Daoy (cell line): ENCODE measurements around the gene KDM1B. TPM values are rescaled to one million over a fixed set of nuclear protein-coding genes. Genes with fewer than 3 reads are reported as not detected.
A peak's percentile ranks its signal among the peaks of the same experiment; 100 is the strongest.
"Not testable (repeated sequence)": the region's sequence is repeated elsewhere in the genome, so short reads cannot be mapped to it uniquely, and the experiment has no call there.

Experiments
- DNase-seq: peaks from one replicate; pipeline ENCODE4 v3.0.0-alpha.2; 2015; ENCODE audit warnings: low read depth
- total RNA-seq: library from RNA; depleted of rRNA; stranded (reverse); fragments of >200 nt; shearing (Covaris generic); gene quantifications from 2 replicates; pipeline ENCODE4 v1.2.3, GENCODE V29; 2014

The KDM1B gene
- total RNA-seq, 1 experiment from 2014 or later, result 17.4 TPM

DNA sequence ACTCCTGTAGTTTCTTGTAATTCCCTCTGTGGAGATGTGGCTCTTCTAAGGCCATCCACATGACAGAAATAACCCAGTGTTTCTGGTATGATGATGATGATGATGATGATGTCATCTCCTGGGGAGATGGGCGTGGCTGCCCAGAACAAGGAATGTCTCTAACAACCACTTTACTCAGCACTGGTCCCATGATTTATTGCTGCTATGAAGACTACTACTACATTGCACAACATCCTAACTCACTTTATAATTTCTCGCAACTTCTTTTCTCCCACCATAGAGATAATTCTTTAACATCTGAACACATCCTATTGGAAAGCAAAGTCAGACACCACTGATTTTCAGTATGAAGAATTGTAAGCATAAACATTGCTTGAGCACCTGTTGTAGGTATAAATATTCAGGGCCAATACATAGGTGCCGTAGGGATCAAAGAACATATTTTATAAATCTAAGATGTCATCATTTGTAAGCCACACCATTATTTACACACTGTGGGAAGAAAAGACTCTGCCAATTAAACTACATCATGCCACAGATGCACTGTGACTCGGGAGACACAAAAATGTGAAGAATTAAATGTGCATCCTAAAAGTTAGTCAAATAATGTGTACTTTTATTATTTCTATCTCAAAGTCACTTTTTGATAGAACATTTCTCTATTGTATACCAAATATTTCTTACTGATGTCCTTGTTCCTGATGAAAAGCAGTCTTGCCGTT is 6.8 kb upstream of the KDM1B start:
- peak; percentile 77 for DNase-seq

DNA sequence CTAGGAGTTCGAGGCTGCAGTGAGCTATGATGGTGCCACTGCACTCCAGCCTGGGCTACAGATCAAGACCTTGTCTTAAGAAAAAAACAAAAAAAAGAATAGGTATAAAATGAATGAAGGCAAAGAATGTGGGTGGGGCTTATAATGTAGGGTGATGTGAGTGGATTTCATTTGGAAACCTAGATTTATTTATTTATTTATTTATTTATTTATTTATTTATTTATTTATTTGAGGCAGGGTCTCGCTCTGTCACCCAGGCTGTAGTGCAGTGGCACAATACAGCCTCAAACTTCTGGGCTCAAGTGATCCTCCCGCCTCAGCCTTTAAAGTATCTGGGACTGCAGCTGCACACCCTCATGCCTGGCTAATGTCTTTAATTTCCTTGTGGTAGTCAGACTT is 3.8 kb upstream of the KDM1B start:
- not testable (repeated sequence) for DNase-seq

DNA sequence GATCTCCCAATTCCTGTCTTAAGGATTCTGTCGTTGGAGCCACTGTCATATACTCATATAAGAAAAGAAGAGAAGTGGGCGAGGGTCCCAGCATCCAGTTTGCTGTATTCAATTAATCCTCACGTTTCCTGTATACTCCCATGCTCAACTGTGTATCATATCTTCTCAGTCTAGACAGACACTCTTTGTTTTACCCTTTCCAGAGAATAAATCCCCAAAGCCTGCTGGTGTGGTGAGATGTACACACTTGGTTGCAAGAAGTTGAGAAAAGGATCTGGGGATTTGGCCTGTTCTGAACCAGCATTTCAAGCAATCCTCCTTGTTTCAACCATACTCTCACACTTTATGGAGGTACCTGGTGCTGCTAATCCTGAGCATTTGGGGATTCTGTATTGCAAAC is 3.4 kb upstream of the KDM1B start:
- no peak for DNase-seq

DNA sequence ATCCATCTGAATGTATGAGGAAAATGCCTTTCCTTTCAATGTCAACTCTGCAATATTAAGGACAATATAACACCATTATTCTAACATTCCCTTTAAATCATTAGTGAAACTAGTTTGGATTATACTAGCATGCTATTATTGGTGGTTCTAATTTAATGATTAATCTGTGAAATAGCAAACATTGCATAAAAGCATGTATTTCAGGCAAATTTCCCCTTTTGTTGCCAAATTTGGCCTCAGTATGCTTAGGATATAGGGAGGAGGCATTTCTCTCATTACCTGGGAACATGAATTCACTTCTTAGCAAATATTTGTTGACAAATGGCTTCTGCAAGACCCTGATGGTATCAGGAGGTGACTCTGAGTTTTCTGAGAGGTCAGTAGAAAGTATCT is 1.9 kb upstream of the KDM1B start:
- DNase-seq, result no peak

DNA sequence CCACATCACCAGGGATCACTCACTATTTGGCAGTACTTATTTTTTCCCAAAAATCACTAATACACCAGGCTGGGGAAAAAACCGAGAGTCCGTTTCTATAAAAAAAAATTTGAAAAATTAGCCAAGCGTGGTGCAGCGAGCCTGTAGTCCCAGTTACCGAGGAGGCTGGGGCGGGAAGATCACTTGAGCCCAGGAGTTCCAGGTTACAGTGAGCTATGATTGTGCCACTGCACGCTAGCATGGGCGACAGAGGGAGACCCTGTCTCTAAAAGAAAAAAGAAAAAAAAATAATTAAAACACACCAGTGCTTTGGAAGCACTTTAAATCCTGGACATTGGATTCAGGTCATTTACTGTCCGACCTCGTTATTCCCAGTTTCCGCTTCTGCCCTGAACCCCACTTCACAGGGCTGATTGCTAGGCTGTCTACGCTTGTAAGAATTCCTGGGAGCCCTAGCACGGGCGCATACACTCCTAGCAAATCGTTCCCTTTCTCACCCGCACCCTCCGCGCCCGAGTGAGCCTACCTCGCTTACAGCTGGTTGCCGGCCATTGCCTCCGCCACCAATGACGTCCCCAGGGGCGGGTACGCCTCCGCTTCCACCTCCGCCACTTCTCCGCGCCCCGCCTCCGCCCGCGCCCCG is 594 bp upstream of the KDM1B start, which contains the start of gene TPMT:
TSS of gene TPMT (minus strand) at position 571 of the 643 bp plus-strand sequence. CDS start 5,950 bp downstream, outside the sequence.
- DNase-seq, result peak; percentile 31

DNA sequence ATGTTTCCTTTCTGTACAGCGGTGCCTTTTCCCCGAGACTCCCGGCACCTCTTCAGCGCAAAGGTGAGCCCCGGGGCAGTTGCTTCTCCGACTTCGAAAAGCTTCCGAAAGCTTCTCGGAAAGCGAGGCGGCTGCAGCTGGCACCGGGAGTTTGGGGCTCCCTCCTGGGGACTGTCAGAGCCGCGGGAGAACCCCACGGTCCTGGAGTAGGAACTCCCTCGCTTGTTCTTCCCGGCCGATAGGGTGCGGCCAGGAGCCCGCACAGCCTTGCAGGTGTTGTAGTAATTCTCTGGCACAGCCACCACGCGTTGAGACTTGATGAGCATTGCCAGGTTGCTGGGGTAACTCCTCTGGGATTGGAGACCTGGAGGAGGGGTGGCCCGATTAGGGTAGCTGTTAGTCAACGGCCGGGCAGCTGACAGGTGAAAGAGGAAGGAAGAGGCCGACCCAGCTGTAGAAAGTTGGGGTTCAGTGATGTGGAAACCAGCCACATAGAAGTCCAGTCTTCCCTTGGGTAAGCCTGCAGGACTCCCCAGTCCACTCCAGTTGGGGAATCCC is 721 bp downstream of the KDM1B start:
- peak; percentile 64 for DNase-seq

DNA sequence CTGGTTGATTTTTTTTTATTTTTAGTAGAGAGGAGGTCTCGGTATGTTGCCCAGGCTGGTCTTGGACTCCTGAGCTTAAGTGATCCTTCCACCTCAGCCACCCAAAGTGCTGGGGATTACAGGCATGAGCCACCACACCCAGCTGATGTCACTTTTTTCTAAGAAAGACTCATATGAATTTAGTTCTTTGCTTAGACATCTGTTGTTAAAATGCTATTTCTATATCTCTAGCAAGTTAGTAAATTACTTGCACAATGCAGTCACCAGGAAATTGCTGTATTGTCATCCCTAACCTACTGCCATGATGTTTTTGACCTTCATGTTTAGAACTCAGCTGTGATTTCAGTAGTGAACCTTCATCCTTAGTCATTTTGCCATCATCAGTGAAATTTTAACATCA is 5.7 kb downstream of the KDM1B start:
- no peak for DNase-seq

DNA sequence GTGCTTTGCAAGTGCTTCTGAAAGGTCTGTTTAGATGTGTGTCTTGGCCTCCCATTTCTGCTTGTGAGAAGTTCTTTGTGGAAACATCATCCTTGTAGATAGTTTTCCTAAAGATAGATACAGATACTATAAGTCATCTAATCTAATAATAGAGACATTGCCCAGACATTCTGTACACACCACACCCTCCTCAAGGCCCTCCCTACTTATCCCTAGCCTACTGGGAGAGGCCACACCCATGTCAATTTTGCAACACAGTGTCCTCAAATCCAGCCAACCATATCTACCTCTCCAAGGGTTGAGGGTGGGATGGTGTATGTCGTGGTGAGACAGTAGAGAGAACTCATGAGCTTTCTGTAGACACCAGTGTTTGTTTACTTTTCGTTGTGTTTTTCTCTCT is 6.2 kb downstream of the KDM1B start:
- DNase-seq, result no peak

DNA sequence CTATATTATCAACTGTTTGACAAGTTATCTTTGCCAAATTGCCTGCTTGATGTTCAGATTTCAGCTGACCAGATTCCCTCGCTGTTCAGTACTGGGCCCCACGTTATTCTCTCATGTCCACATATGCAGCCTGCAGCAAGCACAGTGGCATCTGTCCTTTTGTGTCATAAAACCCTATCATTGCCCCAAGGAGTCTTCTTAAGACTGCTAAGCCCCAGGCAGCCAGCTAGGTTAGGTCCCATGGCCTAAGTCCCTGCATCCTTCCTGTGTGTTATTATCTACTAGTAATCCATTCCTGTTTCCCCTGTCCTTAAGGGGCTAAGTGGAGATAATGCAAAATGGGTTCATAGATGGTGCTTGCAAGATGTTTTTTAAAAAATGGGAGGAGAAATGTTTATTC is 7.2 kb downstream of the KDM1B start:
- no peak for DNase-seq

DNA sequence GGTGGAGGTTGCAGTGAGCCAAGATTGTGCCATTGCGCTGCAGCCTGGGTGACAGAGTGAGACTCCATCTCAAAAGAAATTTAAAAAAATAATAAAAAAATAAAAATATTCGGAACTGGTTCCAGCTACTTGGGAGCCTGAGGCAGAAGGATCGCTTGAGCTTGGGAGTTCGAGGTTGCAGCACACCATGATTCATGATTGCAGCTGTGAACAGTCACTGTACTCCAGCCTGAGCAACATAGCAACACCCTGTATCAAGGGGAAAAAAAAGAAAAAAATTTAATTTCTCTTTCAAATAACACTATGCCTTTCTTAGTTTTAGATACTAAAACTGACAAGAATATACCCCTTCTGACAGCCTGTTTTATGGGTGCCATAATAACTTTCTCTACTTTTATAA is 10.5 kb downstream of the KDM1B start:
- DNase-seq, result no peak

DNA sequence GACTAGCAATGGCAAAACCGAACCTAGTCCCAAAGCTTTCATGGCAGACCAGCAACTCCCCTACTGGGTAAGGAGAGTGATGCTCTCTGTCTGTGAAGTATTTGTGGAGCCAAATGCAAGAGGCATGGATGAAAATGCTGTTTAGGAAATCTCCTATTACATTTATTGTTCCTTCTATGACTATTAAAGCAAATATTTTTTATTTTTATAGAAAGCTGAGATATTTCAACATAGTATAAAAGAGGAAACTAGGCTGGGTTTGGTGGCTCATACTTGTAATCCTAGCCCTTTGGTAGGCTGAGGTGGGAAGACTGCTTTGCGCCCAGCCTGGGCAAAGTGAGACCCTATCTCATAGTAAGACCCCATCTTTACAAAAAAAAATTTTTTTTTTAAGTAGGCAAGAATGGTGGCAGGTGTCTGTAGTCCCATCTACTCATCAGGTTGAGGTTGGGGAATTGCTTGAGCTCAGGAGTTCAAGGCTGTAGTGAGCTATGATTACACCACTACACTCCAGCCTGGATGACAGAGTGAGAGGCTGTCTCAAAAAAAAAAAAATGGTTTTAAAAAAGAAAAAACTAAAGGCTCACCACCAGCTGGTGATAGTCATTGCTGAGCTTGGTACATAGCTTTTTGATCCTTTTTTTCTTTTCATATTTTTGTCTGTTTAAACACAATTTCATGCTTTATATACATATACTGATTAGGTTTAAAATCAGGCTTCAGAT is 11.3 kb downstream of the KDM1B start:
- no peak for DNase-seq

DNA sequence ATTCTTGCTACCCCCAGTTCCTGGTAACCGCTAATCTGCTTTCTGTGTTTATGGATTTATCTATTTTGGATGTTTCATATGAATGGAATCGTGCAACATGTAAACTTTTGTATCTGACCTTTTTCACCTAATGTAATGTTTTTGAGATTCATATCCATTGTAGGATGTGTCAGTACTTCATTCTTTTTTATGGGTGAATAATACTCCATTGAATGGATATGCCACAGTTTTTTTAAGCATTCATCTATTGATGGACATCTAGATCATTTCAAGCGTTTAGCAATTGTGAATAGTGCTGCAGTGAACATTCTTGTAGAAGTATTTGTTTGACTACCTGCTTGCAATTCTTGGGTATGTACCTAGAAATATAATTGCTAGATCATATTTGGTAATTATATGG is 13.0 kb downstream of the KDM1B start:
- DNase-seq, result no peak

DNA sequence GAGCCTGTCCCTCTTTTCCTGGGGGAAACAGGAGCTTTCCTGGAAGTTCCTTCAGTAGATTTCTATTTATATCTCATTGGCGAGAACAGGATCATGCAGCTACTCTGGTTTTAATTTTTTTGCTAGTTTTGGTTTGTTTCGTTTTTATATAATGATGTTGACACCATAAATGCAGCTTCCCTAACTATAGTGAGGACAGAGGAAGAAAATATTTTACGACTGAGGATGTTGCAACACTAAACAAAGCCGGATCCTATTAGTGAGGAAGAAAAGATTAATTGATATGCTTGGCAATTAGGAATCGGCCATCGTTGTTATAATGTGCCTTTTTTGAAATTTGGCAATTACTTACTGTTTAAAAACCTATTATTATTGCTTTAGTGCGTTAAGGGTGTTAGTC is 16.6 kb downstream of the KDM1B start:
- DNase-seq, result no peak

DNA sequence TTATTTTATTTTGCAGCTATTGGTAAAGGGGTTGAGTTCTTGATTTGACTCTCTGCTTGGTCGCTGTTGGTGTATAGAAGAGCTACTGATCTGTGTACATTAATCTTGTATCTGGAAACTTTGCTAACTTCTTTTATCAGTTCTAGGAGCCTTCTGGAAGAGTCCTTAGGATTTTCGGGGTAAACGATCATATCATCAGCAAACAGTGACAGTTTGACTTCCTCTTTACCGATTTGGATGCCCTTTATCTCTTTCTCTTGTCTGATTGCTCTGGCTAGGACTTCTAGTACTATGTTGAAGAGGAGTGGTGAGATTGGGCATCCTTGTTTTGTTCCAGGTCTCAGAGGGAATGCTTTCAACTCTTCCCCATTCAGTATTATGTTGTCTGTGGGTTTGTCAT is 21.0 kb downstream of the KDM1B start:
- DNase-seq, result not testable (repeated sequence)

DNA sequence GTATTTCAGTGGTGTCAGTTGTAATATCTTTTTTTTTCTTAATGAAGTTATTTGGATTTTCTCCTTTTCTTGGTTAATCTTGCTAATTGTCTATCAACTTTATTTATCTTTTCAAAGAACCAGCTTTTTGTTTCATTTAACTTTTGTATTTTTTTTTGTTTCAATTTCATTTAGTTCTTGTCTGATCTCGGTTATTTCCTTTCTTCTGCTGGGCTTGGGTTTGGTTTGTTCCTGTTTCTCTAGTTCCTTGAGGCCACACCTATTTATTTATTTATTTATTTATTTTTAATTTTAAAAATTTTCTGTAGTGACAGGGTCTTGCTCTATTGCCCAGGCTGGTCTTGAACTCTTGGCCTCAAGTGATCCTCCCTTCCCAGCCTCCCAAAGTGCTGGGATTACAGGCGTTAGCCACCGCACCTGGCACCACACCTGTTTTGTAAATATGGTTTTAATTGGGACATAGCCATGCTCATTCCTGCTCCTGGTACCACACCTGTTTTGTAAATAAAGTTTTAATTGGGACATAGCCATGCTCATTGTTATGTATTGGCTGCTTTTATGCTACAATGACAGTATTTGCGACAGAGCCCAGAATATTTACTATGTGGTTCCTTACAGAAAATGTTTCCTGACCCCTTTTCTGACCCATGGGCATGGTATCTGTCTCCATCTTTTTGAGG is 22.2 kb downstream of the KDM1B start:
- DNase-seq, result no peak

DNA sequence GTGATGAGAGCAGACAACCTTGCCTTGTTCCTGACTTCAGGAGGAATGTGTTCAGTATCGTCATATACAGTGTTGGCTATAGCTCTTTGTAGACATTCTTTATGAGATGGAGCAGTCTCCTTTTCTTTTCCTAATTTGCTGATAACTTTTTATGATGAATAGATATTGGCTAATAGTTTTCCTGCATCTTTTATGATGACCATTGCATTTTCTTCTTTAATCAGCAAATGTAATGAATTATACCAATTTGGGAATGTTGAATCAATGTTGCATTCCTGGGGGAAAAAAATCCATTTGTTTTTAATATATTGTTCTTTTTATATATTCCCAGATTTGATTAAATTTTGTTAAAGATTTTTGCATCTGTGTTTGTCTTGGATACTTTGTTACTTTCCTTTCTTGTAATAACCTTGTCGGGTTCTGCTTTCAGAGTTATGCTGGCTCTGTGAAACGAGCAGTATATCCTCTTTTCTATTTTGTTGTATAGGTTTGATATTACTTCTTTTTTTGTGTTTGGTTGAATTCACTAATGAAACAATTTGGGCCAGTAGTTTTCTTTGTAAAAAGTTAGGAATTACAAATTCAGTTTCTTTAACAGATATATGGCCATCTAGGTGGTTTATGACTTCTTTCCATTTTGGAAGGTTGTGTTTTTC is 23.9 kb downstream of the KDM1B start:
- DNase-seq, result no peak

DNA sequence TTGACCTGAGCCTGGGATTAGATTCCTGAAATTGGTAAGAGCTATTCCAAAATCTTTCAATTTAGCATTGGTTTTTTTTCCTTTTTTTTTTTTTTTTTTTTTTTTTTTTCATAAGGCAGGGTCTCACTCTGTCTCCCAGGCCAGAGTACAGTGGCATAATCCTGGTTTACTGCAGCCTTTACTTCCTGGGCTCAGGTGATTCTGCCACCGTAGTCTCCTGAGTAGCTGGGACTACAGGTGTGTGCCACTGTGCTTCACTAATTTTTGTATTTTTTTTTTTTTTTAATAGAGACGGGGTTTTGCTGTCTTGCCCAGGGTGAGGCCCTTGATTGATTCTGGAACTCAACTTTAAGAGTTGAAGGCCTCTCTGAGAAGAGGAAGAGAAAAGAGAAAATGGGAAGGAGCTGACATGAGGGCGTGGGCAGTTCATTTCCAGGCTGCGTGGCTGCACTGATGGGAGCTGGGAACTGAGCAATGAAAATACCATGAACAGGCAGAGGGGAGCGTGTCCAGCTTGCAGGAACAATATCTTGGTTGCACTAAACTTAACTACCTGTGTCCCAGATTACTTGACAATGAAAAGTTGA is 24.6 kb downstream of the KDM1B start:
- no peak for DNase-seq

DNA sequence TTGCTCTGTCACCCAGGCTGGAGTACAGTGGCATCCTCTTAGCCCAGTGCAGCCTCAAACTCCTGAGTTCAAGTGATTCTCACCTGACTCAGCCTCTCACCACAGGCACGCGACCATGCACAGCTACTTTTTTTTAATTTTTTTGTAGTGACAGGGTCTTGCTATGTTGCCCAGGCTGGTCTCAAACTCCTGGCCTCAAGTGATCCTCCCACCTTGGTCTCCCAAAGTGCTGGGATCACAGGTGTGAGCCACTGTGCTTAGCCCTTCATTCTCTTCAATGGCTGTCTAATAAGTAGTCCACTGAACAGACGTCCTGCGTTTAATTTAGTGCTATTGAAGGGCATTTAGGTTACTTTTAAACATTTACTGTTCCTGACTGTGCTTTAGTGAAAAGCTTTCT is 27.3 kb downstream of the KDM1B start:
- DNase-seq, result no peak

DNA sequence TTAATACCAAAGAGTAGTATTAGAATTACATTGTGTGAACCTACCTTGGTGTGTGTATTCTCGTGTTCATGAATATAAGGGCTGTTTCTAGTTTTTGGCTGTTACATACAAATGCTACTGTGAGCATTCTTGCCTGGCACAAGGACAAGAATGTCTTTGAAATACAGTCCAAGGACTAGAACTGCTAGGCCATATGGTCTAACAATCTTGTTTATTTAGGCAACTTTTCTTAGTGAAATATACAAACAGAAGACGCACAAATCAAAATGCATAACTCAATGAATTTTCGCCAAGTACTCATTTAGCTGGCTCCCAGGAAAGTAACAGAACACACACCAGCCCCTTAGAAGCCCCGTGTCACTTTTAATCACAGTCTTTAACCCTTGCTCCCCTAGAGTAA is 28.5 kb downstream of the KDM1B start:
- DNase-seq, result no peak

DNA sequence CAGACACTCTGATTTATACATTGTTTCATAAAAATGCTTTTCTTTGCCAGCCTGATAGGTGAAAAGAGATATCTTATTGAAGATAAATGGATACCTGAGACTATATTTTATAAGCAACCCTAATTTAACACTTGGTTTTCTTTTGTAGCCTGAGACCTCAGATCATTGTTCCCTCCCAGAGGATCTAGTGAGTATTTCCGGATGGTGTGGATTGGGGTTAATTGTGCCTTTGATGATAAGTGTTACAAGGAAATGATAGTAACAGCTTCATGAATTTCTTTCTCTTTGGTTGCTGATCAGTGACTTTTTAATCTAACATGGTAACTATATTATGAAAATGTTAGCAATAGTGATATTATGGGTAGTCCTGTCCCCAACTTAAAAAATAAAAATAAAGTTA is 30.4 kb downstream of the KDM1B start:
- DNase-seq, result no peak

DNA sequence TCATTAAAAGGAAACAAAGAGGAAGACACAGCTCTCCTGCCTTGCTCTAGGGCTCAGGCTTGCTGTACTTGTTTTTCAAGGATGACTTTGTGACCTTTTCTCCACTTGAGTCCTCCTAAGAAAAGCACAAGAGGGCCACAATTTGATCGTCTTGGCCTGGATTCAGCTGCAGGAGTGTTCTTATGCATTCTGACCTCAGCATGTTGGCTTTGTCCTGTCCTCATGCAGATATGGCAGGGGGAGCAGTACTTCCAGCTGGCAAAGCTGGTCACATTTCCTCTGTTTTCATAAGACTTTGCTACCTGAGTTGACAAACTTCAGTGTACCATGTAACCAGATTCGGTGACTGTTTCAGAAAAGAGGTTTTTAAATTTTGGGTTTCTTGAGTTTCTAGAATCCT is 30.8 kb downstream of the KDM1B start:
- no peak for DNase-seq
